HG03565 (cell line): ENCODE measurements around the gene POLR2H.

Experiments
- ATAC-seq: cut with Tn5 transposase; IDR thresholded peaks from one replicate; pipeline ENCODE4 v1.9.1; 2021; ENCODE audit warnings: mild to moderate bottlenecking, moderate library complexity; ENCODE audit not compliant: unreplicated experiment

POLR2H gene

DNA sequence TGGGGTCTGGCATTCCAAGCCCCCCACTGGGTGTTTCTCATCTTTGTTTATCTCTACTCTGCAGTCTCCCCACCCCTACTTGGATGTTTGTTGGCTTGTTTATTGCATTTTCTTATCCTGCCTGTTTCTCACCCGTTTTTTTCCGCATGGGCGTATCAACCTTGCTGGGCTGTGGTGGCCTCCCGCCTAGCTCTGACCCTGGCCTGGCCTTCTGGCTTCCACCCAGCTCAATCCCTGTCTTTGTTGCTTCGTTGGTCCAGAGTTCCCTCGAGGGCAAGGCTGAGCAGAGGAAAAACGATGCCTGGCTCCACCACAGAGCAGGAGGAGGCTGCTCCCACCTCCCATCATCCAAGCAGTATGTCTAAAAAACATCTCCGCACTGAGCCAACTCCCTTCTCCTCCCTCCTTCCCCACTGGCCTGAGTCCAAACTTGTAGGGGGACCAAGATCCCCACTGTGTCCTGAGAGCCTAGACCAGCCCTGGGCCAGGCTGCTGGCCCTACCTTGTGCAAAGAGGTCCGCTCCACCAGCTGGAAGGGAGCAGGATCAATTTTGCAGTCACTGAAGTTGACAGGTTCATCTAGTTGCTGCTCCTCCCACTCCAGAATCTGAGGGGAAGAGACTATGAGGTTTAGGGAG is 9.9 kb upstream of the POLR2H start:
- no peak for ATAC-seq

DNA sequence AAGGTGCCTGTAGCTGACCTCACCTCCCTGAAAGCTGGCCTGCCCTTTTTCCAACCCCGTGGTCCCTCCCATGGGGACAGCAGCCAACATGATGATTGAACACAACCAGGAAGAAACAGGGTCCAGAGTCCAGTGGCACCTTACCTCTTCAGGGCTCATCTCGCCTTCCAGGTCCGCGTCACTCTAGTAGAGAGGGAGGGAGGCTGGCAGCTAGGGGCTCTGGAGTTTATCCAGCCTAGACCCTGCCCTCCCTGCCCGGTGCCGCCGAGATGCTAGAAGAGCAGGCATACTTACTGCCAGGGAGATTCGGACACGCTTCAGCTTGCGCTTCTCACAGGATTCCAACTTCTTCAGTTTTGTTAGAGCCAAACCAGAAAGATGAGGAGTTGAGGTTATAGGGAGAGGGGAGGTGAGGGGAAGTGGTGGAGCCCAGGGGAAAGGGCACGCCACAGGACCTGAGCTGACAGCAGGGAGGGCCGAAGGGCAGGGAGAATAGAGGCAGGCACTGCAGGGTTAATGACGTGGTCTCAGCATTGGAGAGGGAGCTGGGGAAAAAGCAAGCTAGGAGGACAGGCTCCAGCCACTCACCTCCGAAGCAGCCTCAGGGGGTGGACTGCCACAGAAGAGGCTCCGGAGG is 9.2 kb upstream of the POLR2H start:
- no peak for ATAC-seq

DNA sequence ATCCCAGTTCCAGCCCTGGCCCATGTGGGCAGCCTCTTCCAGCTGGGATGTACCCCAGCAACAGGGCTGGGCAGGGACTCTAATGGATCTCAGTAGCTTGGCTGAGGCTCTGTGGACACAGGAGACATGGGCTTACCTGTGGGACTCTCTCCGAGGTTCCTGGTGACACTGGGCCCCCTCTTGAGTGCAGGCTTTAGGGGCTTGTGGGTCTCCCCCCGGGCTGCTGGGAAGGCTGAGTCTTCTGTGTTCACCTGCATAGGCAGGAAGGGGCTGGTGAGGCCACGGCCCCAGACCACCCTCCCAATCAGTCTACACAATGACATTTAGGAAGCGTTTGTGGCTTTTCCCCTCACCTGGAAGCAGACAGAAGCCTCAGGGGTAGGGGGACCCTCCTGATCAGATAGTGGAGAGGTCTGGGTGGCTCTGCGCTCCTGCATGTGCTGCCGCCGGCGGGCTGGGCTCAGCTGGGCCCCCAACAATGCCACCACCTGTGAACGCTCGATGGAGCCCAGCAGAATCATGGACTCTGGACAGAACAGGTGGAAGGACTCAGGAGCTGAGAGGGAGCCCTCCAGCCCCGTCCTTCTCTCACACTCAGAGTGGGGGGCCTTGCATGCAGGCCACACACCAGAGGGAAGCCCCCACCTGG is 8.5 kb upstream of the POLR2H start:
- no peak for ATAC-seq

DNA sequence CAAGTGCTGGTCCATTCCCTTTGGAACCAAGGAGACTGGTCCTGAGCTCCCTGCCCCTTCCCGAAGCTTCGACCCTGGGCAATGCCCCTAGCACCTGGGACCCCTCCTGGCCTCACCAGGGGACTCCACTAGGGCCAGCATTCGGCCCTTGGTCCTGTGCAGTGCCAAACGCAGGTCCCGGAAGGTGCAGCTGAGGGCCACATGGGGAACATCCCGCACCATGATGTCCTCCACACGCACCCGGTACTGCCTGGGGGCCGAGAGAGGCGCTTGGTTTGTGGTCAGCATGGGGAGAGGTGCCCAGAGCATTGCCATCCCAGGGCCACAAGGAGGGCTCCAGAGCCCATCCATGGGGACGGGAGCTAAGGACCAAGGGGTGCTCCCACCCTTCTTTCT is 8.0 kb upstream of the POLR2H start:
- no peak for ATAC-seq

DNA sequence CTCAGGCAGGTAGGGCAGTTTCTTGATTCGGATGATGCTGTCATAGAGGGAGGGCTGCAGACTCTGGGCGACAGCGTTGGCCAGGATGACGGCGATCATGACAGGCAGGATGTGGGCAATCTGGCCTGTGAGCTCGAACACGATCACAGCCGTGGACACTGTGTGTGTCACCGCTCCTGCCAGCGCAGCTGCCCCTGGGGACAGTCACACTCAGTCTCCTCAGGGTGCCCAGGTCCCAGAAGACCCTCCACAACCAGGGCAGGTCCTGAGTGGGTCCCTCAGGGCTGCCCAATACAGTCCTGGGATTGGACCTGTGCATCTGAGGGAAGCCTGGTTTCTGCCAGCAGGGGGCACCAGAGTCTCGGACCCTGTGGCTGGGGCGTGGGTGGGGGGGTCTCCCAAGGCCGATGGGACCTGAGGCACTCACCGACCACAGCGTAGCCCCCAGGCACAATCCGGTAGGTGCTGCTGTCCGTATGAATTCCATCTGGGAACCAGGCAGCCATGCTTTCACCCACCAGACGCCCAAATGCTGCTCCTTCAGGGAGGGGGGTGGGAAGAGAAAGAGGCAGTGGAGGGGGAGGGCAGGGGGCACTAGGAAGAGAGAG is 7.3 kb upstream of the POLR2H start:
- no peak for ATAC-seq

DNA sequence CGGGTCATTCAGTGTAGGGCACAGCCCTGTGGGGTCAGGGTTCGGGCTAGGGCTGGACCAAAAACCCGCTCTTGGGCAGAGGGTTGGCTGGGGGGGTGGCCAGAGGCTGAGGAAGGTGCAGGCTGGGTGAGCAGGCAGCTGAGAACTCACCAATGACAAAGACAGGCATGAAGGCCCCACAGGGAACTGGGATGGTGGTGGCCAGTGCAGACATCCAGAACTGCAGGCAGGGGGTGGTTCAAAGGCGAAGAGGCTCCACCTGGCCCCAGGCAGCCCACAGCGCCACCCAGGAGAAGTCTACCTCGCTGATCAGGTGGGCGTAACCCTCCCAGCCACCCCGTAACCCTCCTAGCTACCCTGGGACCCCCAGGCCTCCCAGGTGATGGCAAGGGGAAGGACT is 6.8 kb upstream of the POLR2H start:
- ATAC-seq, result no peak

DNA sequence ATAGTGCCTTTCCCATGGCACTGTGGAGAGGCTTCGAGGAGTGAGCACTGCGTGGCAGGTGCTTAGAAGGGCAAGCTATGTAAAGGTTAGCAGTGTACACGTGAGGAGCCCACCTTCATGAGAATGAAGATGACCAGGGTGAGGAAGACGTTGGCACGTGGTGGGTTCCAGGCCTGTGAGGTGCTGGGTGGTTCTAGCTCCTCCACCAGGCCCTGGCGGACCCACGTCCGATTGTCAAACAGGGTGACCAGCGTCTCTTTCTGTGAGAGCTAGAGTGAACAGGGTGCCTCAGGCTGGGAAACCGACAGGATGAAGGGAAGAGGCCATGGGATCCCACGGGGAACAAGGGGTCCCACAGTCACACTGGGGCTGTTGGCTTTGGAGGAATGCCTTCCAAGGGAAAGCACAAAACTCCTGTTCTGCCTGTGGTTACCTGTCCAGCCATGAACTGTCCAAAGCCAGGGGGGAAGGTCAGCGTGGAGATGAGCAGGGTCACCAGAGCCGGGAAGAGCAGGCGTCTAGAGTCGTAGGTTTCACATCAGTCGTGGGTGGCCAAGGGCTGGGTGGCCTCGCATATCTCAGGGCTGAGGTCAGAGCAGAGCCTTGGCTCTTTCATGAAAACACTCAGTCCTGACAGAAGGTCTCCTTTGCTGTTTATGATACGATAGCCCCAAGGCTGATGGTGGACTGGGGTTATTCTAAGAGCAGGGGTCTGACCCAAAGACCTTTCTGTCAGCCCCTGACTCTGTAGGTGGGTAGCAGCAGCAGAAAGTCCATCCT is 6.1 kb upstream of the POLR2H start:
- ATAC-seq, result no peak

DNA sequence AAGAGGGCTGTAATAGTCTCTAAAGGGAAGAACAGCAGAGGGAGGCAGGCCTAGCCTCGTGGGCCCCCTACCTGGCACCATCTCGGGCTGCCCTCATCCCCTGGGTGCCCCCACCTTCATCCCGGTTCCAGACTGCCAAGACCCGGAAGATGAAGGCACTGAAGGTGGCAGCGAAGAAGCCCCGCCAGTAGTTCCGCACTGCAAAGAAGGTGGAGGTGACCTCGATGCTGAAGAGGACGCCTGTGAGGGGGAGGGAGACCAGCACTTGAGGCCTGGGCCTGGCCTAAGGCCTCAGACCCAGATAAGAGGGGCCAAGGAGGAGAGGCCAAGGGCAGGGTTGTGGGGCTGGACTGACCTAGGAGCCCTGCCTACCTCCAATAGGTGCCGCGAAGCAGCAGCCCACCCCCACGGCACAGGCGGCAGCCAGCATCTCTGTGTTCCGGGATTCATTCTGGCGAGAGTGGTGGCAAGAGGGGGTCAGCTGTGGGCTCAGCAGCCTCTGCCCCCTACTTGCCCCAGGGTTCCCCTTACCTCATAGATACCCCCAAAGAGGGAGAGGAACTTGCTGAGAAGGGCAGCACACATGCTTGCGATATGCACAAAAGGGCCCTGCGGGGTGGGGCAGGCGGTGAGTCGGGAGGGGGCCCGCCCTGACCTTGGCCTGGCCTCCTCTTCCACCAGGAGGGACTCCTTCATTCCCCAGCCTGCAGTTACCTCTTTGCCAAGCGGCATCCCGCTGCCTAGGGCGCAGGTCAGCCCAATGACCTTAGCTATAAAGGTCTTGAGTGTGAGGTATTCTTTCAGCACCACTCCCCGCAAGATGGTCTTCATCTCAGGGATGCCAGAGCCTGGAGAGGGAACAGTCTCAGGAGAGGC is 4.0 kb upstream of the POLR2H start:
- no peak for ATAC-seq

DNA sequence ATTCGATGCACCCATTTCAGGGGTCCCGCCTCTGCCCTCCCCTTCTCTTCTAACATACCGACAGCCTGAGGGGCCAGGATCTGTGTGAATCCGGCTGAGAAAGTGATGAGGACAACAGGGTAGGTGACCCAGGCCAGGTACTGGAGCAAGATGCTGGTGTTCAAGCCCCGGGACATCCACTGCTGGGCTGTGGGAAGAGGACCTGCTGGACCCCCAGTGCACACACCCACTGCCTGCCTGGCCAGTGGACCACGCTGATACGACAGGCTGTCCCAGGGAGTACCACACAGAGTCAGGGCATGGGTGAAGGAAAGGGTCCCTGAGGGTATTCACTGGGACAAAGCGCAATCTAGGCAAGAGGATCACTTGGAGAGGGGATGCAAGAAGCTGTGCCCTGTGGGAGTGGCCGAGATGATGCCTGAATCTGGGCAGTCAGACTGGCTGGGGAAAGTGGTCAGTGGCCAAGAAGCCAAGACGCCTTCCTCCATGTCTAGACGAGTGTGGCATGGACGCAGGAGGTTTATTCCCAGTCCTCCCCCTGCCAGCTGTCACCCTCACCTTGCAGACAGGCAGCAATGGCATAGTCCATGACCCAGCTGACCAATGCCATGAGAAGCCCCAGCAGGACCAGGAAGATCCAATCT is 3.3 kb upstream of the POLR2H start:
- no peak for ATAC-seq

DNA sequence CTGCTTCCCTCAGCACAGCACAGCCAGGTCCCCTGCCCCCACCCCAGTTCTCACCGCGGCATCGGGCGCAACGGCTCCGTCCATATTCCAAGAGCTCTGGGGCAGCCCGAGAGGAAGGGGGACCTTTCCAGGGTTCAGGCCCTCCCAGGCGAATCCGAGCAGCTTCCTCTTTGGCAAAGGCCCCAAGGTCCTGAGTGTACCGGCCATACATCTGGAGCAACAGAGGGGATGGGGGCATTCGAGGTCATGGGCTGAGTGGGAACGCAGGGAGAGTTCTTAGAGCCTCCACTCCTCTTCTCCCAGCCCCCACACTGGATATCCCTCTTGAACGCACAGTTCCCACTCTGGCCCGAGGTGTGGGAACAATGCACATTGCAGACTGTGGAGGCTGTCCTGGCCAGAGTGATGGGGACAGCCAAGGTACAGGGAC is 2.6 kb upstream of the POLR2H start:
- no peak for ATAC-seq

DNA sequence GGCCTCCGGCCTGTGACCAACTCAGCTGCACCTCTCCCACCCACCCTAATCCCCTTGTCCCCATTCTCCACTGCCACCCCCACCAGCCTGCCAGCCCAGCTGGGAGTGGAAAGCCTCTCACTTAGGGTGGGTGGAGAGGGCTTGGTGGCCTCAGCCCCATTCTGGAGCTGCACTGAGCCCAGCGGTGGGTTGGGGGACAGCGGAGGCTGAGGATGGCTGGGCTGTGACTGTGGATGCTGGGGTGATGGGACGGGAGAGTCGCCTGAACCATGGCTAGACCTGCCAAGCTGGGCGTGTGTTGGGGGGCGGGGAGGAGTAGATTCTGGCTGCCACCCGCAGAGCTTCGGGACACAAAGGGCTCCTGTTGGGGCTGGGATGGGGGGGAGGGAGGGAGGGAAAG is 1.9 kb upstream of the POLR2H start:
- no peak for ATAC-seq

DNA sequence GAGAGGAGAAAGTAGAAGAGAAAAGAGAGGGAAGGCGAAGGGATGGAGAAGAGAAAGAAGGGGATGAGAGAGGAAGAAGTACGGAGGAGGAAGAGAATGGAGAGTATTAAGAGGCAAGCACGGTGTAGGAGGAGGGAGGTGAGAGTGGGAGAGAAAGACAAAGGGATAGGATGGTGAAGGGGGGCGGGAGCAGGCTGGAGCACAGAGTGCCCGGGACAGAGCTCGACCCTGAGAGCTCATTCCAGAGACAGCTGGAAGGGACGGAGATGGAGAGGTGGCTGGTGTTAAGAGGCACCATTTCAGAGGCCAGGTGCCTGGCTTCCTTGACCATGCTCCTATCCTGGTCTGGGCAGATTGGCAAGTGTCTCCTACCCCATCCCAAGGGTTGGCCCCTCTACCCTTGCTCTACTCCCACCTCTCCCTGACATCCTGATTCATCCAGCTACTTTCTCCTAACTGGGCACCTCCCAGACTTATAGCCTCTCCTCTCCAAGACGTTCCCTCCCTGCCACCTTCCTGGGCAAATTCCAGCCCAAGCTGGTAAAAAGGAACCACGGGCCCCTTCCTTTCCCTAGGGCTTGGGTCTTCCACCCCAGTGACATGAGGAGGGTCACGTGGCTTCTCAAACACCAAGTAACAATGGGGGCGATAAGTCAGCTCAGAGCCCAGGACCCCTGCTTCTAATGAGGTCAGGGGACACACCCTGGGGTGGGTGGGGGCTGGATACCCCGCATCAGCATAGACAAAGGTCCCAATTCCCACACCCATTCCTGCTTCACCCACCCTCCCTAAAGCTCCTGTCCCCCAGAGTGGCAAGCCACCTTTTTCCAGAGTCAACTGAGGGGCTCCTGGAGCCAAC is 1.2 kb upstream of the POLR2H start:
- no peak for ATAC-seq

DNA sequence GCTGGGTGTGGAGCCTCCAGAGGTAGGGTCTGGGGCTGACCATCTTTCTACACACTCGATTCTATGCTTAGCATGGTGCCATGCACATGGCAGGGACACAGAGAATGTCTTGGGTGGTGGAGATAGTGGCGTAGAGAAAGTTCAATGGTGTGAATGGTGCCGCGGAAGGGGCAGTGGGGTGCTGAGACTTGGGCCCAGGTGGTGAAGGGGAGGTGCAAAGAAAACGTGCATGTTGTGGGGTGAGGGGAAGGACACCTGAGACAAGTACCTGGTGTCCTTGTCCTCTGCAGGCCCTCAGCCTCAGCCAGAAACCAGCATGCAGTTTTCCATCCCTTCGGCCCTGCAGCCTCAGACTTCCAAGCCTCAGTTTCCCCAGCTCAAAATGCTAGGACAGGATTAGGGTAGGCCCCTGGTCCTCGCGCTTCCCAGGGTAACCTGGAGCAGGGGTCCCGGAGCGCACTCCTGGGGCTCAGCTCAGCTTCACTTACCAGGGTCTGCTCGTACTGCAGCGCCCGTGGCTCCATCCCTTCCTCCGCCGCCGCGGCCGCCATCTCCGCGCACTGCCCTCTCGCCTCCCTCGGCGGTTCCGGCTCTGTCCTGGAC is 480 bp upstream of the POLR2H start:
- ATAC-seq, result no peak

DNA sequence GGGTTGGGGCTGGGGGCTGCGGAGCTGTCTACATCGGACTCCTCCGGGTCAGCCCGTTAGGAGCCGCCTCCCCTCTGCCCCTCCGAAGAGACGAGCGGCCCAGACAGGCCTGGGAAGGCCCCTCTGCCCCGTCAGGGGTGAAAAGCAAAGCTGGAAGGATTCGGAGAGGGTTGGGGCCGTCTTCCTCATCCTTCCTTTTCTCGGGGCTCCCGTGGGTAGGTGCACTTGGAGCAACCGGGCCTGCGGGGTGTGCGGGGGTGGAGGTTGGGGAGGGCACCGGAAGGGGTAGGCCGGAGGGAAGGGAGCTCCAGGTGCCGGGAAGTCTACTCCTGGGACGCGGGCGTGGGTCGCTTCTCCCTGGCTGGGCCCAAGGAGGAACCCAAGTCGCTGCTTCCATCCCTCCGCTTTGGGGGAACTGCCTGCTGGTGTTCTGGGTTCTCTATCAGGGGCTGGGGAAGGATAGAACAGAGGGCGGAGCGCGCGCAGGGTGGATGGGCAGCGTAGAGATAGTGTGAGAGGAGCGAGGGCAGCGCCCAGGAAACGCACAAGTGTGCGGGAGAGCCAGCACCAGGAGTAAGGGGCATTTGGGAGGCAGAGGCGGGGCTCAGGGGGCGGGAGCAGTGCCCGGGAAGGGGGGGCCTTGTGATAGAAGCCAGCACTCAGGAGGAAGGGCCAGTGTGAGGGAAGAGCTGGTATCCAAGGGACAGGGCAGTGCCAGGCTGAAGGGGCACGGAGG is 590 bp downstream of the POLR2H start:
- ATAC-seq, result no peak

DNA sequence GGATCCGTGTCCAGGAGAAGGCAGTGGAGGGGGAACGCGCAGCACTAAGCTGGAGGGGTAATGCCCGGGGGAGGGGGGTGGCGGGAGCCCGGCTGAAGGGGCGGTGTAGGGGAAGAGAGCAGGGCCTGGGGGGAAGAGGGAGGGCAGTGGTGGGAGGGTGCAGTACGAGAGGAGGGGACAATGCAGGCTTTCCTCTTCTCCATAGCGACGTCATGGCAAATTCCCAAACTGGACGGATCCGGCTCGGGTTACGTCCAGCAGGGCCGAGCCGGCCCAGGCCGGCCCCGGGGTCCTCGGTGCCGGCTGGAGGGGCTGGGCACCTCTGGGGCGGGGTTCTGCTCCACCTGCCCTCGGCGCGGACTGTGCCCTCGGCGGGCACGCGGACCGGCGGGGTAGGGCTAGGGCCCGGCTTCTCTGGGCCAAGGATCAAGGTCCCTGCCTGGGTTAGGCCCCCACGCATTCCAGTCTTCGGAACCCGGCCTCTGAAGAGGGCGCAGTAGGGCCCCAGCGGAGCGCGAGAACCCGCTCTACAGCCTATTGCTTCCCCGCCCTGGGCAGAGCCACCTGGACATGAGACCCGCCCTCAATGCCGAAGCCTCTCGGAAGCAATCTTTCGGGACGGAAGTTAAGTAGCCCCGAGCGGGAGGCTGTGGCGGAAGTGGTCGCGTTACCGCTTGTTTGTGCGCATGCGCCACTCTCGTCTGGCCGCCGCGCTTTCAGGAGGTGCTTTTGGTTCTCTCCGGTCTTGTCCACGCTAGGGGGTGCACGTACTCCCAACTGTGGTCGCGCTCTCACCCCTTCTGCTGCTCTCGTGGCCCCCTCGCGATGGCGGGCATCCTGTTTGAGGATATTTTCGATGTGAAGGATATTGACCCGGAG is 1.4 kb downstream of the POLR2H start:
- ATAC-seq, result peak; percentile 79

DNA sequence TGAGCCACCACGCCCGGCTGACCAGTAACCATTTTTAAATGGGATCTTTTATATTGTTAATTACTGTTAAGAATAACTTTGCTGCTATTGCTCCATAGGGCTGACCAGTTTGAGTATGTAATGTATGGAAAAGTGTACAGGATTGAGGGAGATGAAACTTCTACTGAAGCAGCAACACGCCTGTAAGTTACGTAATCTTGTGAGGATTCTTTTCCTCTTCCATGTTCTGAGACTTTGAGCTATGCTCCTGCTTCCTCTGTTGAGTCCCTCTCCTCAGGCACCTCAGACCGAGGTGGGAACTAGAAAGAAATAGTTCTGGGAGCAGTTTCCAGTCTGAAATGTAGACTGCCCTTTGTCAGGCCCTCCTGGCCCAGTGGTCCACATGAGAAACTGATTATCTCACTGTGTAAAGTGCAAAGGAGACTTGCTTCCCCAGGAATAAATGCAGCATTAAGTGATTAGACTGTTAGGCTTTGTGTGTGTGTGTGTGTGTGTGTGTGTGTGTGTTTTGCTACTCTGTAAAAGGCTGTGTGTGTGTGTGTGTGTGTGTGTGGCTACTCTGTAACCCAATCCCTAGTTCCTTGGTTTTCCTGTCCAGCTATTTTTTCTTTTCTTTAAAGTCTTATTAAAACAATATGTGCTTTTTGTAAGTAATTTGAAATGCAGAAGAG is 5.2 kb downstream of the POLR2H start:
- ATAC-seq, result no peak
